ENCODE data around the gene CTIF.

Gene CTIF

DNA sequence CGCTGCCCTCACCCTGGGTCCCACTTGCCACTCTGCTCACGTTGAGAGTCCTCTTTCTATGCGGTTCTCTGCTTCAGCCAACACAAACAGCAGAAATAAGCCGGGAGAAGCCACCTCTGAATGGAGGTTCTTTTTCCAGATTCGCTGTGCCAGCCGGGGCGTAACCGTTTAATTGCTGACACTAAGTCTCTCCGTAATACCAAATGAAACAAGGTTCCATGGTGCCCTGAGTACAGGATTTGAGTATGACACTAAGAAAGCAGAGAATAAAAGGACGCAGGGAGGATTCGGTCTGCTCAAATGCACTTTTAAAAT is 37.6 kb downstream of the CTIF start:
- DNase-seq: no peak

DNA sequence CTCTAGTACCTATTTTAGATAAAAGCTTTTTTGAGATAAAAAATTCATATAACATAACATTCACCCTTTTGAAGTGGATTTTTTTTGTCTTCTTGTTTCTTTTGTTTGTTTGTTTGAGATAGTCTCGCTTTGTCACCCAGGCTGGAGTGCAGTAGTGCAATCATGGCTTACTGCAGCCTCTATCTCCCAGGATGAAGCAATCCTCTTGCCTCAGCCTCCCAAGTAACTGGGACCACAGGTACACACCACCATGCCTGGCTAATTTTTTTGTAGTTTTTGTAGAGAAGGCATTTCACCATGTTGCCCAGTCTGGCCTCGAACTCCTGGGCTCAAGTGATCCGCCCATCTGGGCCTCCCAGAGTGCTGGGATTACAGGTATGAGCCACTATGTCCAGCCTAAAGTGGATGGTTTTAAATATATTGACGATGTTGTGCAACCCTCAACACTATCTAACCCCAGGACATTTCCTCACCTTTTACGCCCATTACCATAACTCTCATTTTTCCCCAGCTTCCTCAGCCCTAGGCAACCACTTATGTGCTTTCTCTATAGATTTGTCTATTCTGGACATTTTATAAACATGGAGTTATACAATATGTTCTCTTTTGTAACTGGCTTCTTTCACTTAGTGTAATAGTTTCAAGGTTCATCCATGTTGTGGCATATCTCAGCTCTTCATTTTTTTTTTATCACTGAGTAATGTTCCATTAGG is 38.8 kb downstream of the CTIF start:
- no peak for DNase-seq

DNA sequence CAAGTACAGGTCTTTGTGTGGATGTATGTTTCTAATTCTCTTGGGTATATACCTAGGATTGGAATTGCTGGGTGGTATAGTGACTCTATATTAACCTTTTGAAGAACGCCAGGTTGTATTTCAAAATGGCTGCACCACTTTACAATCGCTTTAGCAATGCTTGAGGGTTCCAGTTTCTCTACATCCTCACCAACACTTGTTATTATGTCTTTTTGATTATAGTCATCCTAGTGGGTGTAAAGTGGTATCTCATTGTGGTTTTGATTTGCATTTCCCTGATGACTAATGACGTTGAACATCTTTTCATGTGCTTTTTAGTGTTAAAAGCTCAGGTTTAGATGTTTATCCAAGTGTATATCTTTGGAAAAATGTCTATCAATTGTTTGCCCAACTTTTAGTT is 39.5 kb downstream of the CTIF start:
- no peak for DNase-seq

DNA sequence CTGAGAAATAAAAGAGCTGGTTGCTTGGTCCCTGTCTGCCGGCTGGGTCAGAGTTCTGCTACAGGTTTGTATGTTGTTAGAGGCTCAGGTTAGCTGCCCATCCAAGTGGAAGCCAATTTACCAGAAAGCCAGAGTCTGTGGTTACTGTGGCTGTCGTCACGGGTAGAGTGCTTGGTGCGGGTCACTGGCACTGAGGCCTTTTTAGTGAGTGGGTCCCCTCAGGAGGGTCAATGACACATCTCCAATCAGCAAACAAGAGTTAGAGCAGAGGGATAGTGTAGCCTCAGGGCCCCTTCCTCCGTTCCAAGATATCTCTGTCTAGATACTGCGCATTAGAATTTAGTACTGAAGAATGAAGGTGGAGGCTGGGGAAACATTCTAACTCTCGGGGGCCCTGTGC is 41.2 kb downstream of the CTIF start:
- no peak for DNase-seq

DNA sequence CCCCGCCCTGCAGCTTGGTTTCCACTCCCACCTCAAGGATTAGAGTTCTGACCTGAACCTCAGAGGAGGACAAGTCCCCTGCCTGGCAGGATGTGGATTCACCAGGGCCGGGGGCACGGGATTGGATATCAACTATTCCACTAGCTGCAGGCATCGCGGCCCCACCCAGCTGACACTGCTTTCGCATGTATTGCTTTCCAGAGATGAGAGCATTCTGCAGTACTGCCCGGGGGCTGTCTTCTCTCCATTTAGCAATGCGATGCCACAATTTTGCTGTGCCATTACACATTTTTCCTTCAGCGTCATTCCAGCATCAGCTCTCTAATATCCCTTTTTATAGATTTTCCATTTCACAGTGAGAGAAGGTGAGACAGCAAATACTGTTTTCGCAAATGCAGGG is 42.0 kb downstream of the CTIF start:
- no peak for DNase-seq

DNA sequence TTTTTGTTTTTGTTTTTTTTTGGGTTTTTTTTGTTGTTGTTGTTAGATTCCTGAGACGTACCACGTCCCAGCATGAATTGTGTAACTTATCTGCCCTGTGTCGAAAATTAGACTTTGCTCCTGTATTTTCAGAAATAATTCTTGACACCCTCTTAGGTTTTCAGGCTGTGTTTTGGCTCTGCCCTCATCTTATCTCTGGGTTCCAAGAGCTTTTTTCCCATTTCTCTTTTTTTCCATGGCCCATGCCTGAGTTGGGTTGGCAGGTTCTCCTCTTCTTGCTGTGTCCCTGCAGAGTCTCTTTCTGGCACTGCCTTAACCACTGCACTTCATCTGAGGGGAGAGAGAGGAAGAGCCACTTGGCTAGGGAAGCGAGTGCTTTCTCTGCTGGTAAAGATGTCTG is 42.4 kb downstream of the CTIF start:
- DNase-seq: no peak

DNA sequence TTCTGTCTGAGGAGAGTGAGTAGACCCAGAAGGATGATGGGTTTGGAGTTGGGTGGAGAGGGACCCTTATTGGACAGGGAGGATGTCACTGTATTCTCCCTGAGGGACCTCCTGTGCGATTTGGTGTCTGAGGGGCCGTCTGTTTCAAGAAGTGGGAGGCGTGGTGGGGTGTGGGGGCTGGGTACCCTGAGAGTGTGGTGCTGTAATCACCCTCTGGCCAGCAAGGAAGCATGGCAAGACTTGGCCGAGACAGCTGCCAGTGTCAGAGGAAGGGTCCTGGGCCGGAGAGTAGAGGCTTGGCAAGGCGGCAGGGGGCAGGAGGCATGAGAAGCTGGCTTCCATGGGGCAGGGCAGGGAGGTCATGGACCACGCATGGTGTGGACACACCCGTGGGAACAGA is 43.1 kb downstream of the CTIF start:
- DNase-seq: no peak

DNA sequence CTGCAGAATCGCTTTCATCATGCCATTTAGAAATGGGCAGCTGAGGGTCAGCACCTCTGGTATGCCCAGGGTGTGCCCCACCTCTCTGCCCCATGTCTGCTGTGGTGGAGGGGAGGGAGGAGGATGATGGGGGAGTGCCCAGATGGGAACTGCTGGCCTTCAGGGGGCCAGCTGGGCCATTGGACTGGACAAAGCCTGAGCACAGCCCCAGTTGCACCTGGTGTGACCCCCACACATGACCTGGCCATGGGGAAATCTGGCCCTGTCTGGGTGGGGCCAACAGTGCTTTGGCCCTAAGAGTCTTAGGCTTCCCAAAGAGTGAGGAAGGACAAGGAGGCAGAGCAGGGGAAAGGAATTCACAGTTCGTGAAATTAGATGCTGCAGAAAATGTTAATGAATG is 44.1 kb downstream of the CTIF start:
- no peak for DNase-seq

DNA sequence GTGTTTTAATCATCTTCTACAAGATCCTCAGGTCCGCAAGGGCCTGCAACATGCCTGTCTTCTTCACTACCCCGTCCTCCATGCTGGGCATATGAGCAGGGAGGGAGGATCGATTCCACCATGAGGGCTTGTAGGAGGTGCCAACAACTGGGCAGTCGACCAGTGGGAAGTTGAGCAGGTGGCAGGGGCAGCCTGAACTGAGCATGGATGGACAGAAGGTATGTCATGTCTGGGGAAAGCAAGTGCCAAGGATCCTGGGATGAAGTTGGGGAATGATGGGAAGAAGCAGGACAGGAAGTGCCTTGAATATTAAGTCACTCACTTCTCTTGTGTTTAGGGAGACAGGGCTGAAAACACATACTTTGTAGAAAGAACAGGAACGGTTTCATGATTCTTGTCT is 44.7 kb downstream of the CTIF start:
- no peak for DNase-seq

DNA sequence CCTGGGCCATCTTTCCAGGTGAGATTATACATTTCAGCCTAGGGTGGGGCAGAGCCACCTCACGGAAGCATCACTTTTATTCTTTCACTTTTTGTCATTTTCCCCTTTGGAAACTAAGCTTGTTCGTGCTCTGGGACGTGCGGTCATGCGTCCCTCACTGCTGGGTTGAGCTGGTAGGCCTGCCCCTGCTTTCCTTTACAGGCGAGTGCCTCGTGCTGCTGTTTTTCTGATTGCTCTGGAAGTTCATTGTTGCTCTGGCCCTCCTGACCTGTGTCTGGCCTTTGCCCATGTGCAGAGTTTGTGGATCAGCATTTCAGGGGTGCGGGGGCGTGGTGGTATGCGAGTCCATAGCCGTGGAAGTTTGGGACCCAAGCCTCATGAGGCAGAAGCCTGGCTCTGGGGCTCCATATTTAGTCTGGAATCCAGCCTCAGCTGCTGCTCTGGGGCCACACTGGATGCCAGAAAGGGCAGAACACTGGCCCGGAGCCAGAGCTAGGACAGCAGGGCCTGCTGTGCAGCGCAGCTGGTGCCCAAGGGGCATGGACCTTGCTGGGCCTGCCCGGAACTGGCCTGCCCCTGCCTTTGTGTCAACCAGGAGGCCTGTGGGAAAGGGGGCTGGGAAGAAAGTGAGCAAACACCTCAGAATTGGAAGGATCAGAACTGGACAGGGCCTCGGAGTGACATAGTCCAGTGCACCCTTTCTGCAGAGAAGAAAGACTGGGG is 51.1 kb downstream of the CTIF start:
- DNase-seq: no peak

DNA sequence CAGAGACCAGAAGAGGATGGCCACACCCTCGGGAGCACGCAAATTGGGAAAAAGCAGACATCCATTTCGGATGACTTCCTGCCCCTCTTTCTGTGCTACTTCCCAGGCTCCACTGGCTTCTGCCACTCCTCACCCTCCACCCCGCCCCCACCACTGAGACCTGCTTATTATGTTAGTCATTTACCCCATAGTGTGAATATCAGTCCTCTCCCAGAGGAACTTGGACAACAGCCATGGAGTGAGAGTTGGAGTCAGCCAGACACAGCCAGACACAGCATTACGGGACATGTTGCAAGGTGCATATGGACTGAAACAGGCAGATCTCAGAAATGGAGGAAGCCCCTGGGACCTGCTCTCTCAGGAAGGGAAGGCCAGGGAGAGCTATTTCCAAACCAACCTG is 51.8 kb downstream of the CTIF start:
- DNase-seq: no peak

DNA sequence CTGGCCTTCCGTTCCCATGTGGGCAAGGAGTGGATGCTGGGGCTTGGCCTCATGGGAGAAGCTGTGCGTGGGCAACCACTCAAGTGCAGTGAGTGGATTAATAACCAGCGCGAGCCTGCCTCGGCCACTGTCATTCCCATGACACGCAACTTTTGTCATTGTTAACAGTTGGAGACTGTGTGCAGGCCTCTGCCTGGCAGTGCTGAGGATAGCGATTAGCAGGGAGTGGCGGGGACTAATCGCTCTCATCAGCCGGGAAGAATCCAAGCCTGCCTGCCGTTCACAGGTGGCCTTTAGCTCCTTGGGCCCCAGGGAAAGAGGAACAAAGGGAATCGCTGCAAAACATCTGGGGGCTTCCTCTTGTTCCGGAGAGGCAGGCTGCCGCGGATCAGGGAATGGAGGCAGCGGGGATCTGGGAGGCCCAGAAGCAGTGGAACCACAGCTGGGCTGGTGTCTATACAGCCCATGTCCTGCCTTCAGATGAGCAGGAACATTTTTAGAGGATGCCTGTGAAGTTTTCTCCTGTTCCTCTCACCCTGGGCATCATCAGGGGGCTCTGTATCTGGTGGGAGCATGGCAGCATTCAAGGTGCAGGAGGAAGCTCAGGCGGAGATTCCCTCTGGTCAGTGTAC is 53.8 kb downstream of the CTIF start:
- no peak for DNase-seq

DNA sequence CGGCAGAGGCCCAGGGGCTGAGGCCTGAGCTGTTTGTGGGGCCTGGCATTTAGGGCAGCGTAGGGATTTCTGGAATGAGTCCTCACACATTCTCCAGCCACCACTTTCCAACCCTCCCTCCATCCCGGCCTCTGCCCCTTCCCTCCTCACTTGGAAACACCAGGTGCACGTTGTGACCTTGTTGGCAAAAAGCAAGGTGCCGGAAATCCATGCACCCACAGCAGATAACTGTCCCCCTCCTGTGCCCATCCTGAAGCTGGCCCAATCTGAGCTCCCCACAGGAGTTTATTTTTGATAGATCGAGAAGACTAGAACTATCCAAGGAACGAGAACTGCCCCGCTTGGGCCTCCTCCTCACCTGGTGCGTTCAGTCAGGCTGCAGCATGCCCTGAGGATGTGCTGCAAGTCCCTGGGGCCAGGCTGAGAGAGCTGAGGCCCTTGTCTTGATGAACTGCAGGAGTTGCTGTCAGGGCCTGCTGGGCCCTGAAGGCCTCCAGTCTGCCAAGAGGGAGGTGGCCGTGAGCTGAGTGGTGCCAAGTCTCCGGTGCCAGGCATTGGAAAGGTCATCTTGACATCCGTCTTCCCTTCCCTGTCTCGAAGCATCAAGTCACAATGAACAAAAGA is 55.8 kb downstream of the CTIF start:
- no peak for DNase-seq

DNA sequence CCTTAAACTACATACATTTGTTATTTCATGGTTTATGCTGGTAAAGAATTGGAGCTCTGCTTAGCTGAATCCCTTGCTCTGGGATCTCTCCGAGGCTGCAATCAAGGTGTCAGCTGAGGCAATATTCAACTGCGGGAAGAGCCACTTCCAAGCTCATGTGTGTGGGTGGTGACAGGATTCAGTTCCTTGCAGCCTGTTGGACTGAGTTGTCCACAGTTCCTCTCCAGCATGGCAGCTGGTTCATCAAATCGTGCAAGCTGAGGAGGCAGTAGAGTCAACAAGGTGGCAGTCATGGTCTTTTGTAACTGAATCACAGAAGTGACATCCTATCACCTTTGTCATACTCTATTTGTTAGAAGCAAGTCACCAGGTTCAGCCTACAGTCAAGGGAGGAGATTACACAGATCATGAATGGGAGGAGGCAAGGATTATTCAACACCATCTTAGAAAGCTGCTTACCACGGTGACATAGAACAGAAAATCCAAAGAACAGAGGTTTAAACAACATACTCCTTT is 56.9 kb downstream of the CTIF start:
- no peak for DNase-seq

DNA sequence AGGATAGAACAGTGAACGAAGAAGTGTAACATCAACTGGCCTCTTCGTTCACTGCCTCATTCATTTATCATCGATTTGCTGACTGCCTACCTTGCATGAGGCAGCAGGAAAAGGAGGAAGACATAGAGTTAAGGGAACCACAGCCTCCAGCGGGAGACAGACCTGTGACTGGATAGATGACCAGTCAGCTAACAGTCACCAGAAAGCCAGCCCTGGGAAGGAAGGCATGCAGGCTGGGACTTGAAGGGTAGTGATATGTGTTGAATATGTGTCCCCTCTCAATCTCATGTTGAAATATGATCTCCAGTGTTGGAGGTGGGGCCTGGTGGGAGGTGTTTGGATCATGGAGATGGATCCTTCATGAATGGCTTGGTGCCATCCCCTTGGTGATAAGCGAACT is 58.3 kb downstream of the CTIF start:
- DNase-seq: no peak

DNA sequence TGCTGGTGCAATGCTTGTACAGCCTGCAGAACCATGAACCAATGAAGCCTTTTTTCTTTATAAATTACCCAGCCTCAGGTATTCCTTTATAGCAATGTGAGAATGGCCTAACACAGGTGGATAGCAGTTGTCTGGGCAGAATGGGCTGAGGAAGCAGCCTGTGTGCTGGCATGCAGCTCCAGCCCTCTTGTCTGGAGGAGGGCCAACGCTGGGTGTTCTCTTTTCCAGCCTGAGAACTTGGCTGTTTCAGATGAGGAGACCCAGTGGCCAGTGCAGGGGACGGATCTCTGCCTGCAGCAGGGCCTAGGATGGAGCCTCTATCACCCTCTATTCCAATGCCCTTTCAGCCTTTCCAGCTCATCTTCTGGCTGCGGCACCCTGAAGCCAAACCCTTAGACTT is 58.8 kb downstream of the CTIF start:
- DNase-seq: no peak

DNA sequence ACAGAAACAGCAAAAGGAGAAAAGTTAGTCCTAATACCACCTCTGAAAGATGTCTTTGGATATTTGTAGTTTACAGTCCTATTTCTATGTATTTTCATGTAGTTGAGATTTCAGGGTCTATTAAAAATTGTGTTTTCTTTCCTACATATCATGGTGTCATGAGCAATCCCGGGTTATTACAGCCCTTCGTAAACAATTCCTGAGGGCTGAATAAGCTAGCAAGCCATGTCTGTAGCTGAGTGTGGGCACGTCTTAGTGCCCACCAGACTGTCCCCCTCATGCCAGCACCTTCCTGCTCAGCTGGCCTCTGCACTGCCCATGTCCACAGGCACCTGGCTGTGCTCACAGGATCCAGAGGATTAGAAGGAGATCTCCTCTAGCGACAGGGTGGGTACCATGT is 60.6 kb downstream of the CTIF start:
- no peak for DNase-seq

DNA sequence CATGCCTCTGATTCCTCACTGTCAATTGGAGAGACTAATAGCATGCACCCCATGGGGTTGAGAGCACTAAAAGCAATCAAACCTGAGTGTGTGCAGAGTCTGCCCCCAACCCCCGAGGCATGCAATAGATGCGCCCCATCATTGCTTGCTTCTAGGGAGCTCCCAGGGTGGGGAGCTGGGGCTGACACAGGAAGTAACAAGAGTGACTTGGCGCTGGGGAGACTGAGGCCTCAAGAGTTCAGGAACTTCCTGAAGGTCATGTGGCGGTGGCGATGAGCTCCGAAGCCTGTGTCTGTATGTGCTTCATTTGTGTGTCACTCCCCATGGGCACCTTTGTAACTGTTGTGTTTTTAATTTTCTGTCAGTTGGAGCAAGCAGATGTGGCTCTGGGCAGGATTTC is 61.2 kb downstream of the CTIF start:
- no peak for DNase-seq

DNA sequence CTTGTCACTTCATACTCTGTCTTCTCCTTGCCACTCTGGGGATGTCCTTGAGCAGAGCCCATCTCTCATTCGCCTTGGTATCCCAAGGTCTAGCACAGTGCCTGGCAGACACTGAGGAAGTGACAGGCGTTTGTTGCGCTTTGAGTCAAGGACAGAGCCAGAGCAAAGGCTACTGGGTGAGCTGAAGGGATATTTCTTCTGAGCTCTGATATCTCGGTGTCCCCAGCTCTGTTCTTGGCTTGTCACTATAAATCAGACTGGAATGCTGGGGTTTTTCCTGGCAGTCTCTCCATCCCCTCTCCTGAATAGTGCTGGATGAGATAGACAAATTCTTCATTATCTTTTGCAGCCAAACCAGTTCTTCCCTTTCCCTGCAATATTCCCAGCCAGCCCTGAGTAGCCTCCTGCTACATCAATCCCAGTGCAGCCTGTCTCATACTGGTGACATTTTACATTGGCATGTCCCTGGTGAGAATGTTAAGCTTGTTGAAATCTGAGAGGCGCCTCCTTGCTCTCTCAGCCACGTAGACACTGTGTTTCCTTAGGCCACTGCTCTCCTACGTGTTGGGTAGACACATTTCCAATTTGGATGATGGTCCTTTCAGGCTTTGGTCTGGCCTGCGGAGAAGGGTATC is 61.7 kb downstream of the CTIF start:
- no peak for DNase-seq

DNA sequence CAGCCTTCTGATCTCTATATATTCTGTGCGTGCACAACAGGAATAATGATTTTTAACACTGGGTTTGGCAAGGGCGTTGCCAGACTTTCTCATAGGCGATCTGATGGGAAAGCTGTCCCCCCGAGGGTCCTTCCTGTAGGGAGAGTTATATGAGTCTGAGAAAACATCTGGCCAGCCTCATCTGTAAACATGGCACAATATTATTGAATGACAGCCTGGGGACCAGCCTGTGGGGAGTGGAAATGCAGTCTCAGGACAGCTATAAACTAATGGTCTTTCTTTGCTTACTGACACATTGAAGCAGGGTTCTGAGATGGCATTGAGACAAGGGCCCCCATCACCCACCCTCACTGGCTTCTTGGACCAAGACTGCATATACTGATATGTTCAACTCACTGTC is 62.5 kb downstream of the CTIF start:
- no peak for DNase-seq

DNA sequence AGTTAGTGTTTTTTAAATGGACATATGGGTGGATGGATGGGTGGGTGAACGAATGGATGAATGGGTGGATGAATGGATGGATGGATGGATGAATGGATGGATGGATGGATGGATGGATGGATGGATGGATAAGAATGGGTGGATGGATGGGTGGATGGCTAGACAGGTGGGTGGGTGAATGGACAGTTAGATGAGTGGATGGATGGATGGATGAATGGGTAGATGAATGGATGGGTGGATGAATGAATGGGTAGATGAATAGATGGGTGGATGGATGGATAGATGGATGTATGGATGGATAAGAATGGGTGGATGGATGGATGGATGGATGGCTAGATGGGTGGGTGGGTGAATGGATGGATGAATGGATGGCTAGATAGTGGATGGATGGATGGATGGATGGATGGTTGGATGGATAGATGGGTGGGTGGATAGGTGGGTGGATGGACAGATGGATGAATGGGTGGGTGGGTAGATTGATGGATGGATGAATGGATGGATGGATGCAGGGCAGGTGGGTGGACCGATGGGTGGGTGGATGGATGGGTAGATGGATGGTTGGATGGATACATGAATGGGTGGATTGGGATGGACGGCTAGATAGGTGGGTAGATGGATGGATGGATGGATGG is 64.0 kb downstream of the CTIF start:
- DNase-seq: no peak

DNA sequence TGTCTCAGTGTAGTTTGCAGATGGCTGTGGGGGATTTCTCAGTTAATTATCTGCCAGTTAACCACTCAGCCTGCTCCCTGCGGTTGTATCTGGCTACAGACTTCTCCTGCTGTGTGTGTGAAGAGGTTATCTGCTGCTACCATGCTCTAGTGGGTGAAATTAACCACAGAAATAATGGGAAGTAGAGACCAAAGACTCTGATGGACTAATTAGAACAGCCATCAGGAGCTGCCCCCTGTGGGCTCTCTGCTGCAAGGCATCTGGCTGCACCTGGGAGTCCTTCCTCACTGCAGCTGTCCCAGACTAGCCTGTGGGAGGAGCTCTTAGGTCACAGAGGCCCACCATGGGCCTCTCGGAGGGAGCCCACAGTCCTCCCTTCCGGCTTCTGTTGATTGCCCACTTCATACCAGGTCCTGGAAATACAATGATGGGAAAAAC is 66.6 kb downstream of the CTIF start:
- DNase-seq: no peak

Data from NCI-H2029 treated with DMSO at 0.1 percent for 48 hours (cell line).